IMR-90 (cell line): Measurements from ENCODE around the gene ZAP70. TPM values are rescaled to one million over a fixed set of nuclear protein-coding genes. Genes with fewer than 3 reads are reported as not detected.

Experiments used
- ATAC-seq: fragments of 200-7000 bp; cut with Tn5 transposase; 2 replicates; pipeline ENCODE4 v1.9.1; 2020; ENCODE audit warnings: low read depth, mild to moderate bottlenecking, moderate library complexity
- BruUV-seq: library from RNA; stranded (reverse); fragments of 400-500 nt; replicated peaks from 2 replicates; lab custom pipeline; 2021; lab: Mats Ljungman, UMichigan
- CTCF ChIA-PET: fragments of 300-600 bp; formaldehyde crosslinking; extraction: SDS; loops from one replicate; lab custom pipeline; 2021; ENCODE audit warnings: antibody characterized with exemption; lab: Yijun Ruan, JAX
- POLR2A ChIA-PET: fragments of 300-600 bp; sonication (Branson Sonifier 250); formaldehyde crosslinking; loops from one replicate; lab custom pipeline; 2022; ENCODE audit warnings: antibody characterized with exemption; ENCODE audit not compliant: unreplicated experiment; lab: Charles Lee
- DNase-seq: peaks from one replicate; pipeline ENCODE4 v3.0.0; 2013
- H2AFZ ChIP-seq: replicated peaks from 2 replicates; pipeline ENCODE3; 2013; ENCODE audit warnings: low read length, mild to moderate bottlenecking; ENCODE audit not compliant: poor library complexity
- H2AK5ac ChIP-seq: 2 replicates; pipeline ENCODE4 v1.6.1; 2013; ENCODE audit warnings: low read depth, low read length, inconsistent platforms
- H2AK9ac ChIP-seq: replicated peaks from 2 replicates; pipeline ENCODE3; 2013; ENCODE audit warnings: mild to moderate bottlenecking, low read depth, low read length, moderate library complexity; ENCODE audit not compliant: poor library complexity
- H2BK120ac ChIP-seq: 2 replicates; pipeline ENCODE4 v1.6.1; 2013; ENCODE audit warnings: low read depth, low read length, inconsistent platforms
- H2BK15ac ChIP-seq: 3 replicates; pipeline ENCODE4 v1.6.1; 2013; ENCODE audit warnings: low read depth, low read length, inconsistent platforms
- H2BK20ac ChIP-seq: 2 replicates; pipeline ENCODE4 v1.6.1; 2013; ENCODE audit warnings: low read depth, mild to moderate bottlenecking, inconsistent platforms, low read length, moderate library complexity
- H2BK5ac ChIP-seq: 2 replicates; pipeline ENCODE4 v1.6.1; 2013; ENCODE audit warnings: mild to moderate bottlenecking, low read depth, low read length, inconsistent platforms; ENCODE audit not compliant: poor library complexity, severe bottlenecking
- H3K14ac ChIP-seq: replicated peaks from 2 replicates; pipeline ENCODE4 v1.6.1; 2013; ENCODE audit warnings: low read depth, low read length, inconsistent platforms
- H3K18ac ChIP-seq: 2 replicates; pipeline ENCODE4 v1.6.1; 2013; ENCODE audit warnings: low read depth, low read length, control low read depth
- H3K23ac ChIP-seq: 2 replicates; pipeline ENCODE4 v1.6.1; 2013; ENCODE audit warnings: low read depth, low read length, inconsistent platforms
- H3K27ac ChIP-seq: 2 replicates; pipeline ENCODE4 v1.5.1; 2013; ENCODE audit warnings: mild to moderate bottlenecking, control low read depth, low read length; ENCODE audit not compliant: insufficient read depth
- H3K27me3 ChIP-seq: 2 replicates; pipeline ENCODE4 v1.6.1; 2013; ENCODE audit warnings: low read length; ENCODE audit not compliant: control insufficient read depth, insufficient read depth
- H3K36me3 ChIP-seq: 2 replicates; pipeline ENCODE4 v1.6.1; 2013; ENCODE audit warnings: low read length, mixed read lengths; ENCODE audit not compliant: control insufficient read depth, insufficient read depth
- H3K4ac ChIP-seq: 2 replicates; pipeline ENCODE4 v1.6.1; 2013; ENCODE audit warnings: low read depth, low read length, inconsistent platforms
- H3K4me1 ChIP-seq: 2 replicates; pipeline ENCODE4 v1.6.1; 2013; ENCODE audit warnings: low read length, mixed read lengths; ENCODE audit not compliant: control insufficient read depth, insufficient read depth
- H3K4me2 ChIP-seq: 2 replicates; pipeline ENCODE4 v1.6.1; 2013; ENCODE audit warnings: low read depth, mild to moderate bottlenecking, control low read depth, low read length, moderate library complexity
- H3K4me3 ChIP-seq: 2 replicates; pipeline ENCODE4 v1.5.1; 2013; ENCODE audit warnings: low read depth, mild to moderate bottlenecking, control low read depth, low read length, moderate library complexity; ENCODE audit not compliant: insufficient read depth
- H3K56ac ChIP-seq: 2 replicates; pipeline ENCODE4 v1.6.1; 2013; ENCODE audit warnings: low read length, inconsistent platforms; ENCODE audit not compliant: insufficient read depth; ENCODE audit errors: extremely low read depth
- H3K79me1 ChIP-seq, 2 experiments: 2 replicates each; pipeline ENCODE4 v1.6.1; 2013; ENCODE audit warnings: low read length in 2 of 2, inconsistent platforms in 1 of 2, low read depth in 1 of 2
- H3K9ac ChIP-seq: 2 replicates; pipeline ENCODE4 v1.6.1; 2013; ENCODE audit warnings: low read depth, low read length, control low read depth
- H3K9me1 ChIP-seq: 2 replicates; pipeline ENCODE4 v1.6.1; 2013; ENCODE audit warnings: low read length, inconsistent platforms; ENCODE audit not compliant: insufficient read depth
- H3K9me3 ChIP-seq: 2 replicates; pipeline ENCODE4 v1.6.1; 2013; ENCODE audit warnings: low read length; ENCODE audit not compliant: control insufficient read depth, insufficient read depth
- H4K20me1 ChIP-seq: 2 replicates; pipeline ENCODE4 v1.6.1; 2013; ENCODE audit warnings: low read length, inconsistent platforms; ENCODE audit not compliant: insufficient read depth
- H4K5ac ChIP-seq: 2 replicates; pipeline ENCODE4 v1.6.1; 2013; ENCODE audit warnings: mild to moderate bottlenecking, low read depth, low read length, control low read depth
- H4K8ac ChIP-seq, 2 experiments: 2 replicates each; pipeline ENCODE4 v1.6.1; 2013; ENCODE audit warnings: low read depth in 2 of 2, low read length in 2 of 2, control low read depth in 1 of 2, inconsistent platforms in 1 of 2
- H4K91ac ChIP-seq: 2 replicates; pipeline ENCODE4 v1.6.1; 2013; ENCODE audit warnings: low read depth, low read length, inconsistent platforms; ENCODE audit not compliant: insufficient read depth
- BHLHE40 ChIP-seq: fragments of 150-350 bp; IDR thresholded peaks from 2 replicates; pipeline ENCODE4 v1.6.1; 2016; ENCODE audit warnings: mild to moderate bottlenecking, low read depth, low read length
- CEBPB ChIP-seq: IDR thresholded peaks from 2 replicates; pipeline ENCODE4 v1.6.1; 2012; ENCODE audit warnings: low read depth, low read length, improper control_type of control experiment
- CHD1 ChIP-seq: IDR thresholded peaks from 2 replicates; pipeline ENCODE4 v1.6.1; 2012; ENCODE audit warnings: low read depth, low read length, improper control_type of control experiment
- MAFK ChIP-seq: IDR thresholded peaks from 2 replicates; pipeline ENCODE4 v1.6.1; 2012; ENCODE audit warnings: low read depth, low read length, improper control_type of control experiment
- RFX5 ChIP-seq: IDR thresholded peaks from 2 replicates; pipeline ENCODE4 v1.8.0; 2012; ENCODE audit warnings: low read depth, mild to moderate bottlenecking, low read length, moderate library complexity
- WGBS, 2 experiments: methylation state at CpG; one replicate each; pipeline versions ENCODE4 v1.1.5 to v1.1.7; 2013; ENCODE audit warnings: missing lambda C conversion rate in 2 of 2; ENCODE audit not compliant: insufficient read length in 1 of 2; ENCODE audit errors: extremely low coverage in 2 of 2; 5-methylcytosine and 5-hydroxymethylcytosine counted together
- dilution Hi-C: fragments of 300-500 bp; cut with HindIII; formaldehyde crosslinking; loops from one replicate; pipeline ENCODE4 v1.14.3; 2018; ENCODE audit warnings: low sequenced_read_pairs; ENCODE audit not compliant: unreplicated experiment
- in situ Hi-C: fragments of 300-500 bp; cut with MboI; formaldehyde crosslinking; loops from 3 replicates; pipeline ENCODE4 v1.14.3; 2019; ENCODE audit warnings: low sequenced_read_pairs, inconsistent platforms, mixed read lengths
- intact Hi-C: fragments of 100-400 bp; cut with micrococcal nuclease; formaldehyde crosslinking; loops from 2 replicates; pipeline ENCODE4 v1.10.0; 2022
- polyA plus RNA-seq, 3 experiments: library from polyadenylated mRNA; depleted of rRNA; stranded (reverse); fragments of >200 nt; gene quantifications; 2 replicates each; pipeline ENCODE4 v1.2.3, GENCODE V29; 2012; ENCODE audit warnings: low replicate concordance in 1 of 3
- total RNA-seq: library from RNA; depleted of rRNA; stranded (reverse); fragments of >200 nt; gene quantifications from 2 replicates; pipeline ENCODE4 v1.2.3, GENCODE V29; 2012
- TF ChIP-seq, protein P1 (sequence below): fragments of 150-350 bp; IDR thresholded peaks from 2 replicates; pipeline ENCODE4 v1.6.1; 2017; ENCODE audit warnings: mild to moderate bottlenecking, antibody characterized with exemption, low read length, low read depth

The ZAP70 gene
- total and polyA plus RNA-seq, 2 of the 4 experiments (the other 2 are of a cell fraction): under 0.01 to 0.09 TPM

DNA sequence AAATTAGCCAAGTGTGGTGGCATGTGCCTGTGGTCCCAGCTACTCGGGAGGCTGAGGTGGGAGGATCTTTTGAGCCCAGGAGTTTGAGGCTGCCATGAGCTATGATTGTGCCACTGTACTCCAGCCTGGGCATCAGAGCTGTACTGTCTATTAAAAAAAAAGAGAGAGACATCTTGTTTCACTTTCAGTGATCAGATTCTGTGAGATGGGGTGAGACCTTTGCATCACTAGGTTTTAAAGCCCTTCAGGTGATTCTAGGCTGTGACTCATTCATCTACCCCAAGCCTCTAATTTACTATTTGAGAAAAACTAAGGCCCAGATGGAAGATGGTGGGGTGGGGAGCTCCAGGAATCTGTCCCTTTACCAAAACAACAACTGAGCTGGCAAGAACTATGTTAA, 36.8 kb upstream of the ZAP70 start:
- POLR2A ChIA-PET: no interaction called here
- no peaks in the 10 kb centered on the region for H3K27me3 ChIP-seq
- peaks cover 2% of the 10 kb centered on the region; the same call in 1 of the 2 replicates for H3K4me1 ChIP-seq
- H2BK5ac ChIP-seq: no peak overlapping the region
- intact Hi-C loops (no loop called here), dilution Hi-C loops (no loop called here), in situ Hi-C loops (no loop called here)
- no peak overlapping the region for H3K4me2 ChIP-seq
- H2BK20ac ChIP-seq: no peak overlapping the region
- no peaks in the 10 kb centered on the region for H3K9me3 ChIP-seq
- H3K9ac ChIP-seq: no peak overlapping the region
- no peak overlapping the region for H2BK15ac ChIP-seq
- CTCF ChIA-PET: no interaction called here
- H3K79me1 ChIP-seq: no peaks in the 10 kb centered on the region
- no peak overlapping the region for H2AK5ac ChIP-seq
- ATAC-seq: no peak
- no CpG with 5 or more reads among the region's 1 CpG for WGBS, 2 experiments
- no peaks in the 10 kb centered on the region for H4K20me1 ChIP-seq
- no peak overlapping the region for H4K8ac ChIP-seq
- H2AFZ ChIP-seq: no peak overlapping the region
- H3K4ac ChIP-seq: no peak overlapping the region
- DNase-seq: no peak
- no peak overlapping the region for H3K23ac ChIP-seq
- 0 out of 2 replicates have a peak, but pooled peaks cover 3% of the 10 kb centered on the region for H3K9me1 ChIP-seq
- no peak overlapping the region for H3K4me3 ChIP-seq
- H4K5ac ChIP-seq: no peak overlapping the region
- TF ChIP-seq CHD1 (no peak), RFX5 (no peak), MAFK (no peak), BHLHE40 (no peak), CEBPB (no peak)
- TF ChIP-seq, protein P1, sequence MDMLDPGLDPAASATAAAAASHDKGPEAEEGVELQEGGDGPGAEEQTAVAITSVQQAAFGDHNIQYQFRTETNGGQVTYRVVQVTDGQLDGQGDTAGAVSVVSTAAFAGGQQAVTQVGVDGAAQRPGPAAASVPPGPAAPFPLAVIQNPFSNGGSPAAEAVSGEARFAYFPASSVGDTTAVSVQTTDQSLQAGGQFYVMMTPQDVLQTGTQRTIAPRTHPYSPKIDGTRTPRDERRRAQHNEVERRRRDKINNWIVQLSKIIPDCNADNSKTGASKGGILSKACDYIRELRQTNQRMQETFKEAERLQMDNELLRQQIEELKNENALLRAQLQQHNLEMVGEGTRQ: no peak
- no peak overlapping the region for H3K27ac ChIP-seq
- no peak overlapping the region for H3K56ac ChIP-seq
- H4K91ac ChIP-seq: no peak overlapping the region
- H2BK120ac ChIP-seq: no peak overlapping the region
- no peak overlapping the region for H2AK9ac ChIP-seq
- no peak overlapping the region for H3K14ac ChIP-seq
- no TSS peak for BruUV-seq
- no peaks in the 10 kb centered on the region for H3K36me3 ChIP-seq
- H3K18ac ChIP-seq: no peak overlapping the region
